Panc1 (cell line): ENCODE measurements around the gene NCAPG.

Experiments
- POLR2AphosphoS5 ChIP-seq: IDR thresholded peaks from 2 replicates; pipeline ENCODE4 v1.6.1; 2012; ENCODE audit warnings: mild to moderate bottlenecking, low read depth, low read length, moderate library complexity
- REST ChIP-seq, 2 experiments: IDR thresholded peaks; 2 replicates each; pipeline ENCODE4 v1.6.1; 2011 to 2012; ENCODE audit warnings: low read depth in 2 of 2, control low read depth in 1 of 2, low read length in 1 of 2, mild to moderate bottlenecking in 1 of 2, moderate library complexity in 1 of 2; ENCODE audit not compliant: insufficient read depth in 1 of 2
- TF ChIP-seq, protein P1 (sequence below): fragments of 450-650 bp; IDR thresholded peaks from 2 replicates; pipeline ENCODE4 v1.5.1; 2017; ENCODE audit warnings: mild to moderate bottlenecking

DNA sequence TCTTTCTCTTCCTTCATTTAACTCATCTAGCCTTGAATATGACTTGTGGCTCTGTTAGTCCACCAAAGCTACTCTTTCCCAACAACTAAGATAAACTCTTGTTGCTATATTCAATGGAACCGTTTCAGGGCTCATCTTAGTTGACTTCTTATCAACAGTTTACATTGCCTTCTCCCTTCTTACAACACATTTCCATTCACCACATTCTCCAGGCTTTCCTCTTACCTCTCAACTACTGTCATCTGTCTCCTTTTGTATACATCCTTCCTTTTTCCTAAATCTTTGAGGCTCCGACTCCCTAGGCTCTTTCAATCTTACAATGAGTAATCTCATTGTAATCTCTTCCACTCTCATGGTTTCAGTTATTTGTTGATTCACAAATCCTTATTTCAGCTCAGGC is 58.5 kb downstream of the NCAPG start:
- TF ChIP-seq, protein P1, sequence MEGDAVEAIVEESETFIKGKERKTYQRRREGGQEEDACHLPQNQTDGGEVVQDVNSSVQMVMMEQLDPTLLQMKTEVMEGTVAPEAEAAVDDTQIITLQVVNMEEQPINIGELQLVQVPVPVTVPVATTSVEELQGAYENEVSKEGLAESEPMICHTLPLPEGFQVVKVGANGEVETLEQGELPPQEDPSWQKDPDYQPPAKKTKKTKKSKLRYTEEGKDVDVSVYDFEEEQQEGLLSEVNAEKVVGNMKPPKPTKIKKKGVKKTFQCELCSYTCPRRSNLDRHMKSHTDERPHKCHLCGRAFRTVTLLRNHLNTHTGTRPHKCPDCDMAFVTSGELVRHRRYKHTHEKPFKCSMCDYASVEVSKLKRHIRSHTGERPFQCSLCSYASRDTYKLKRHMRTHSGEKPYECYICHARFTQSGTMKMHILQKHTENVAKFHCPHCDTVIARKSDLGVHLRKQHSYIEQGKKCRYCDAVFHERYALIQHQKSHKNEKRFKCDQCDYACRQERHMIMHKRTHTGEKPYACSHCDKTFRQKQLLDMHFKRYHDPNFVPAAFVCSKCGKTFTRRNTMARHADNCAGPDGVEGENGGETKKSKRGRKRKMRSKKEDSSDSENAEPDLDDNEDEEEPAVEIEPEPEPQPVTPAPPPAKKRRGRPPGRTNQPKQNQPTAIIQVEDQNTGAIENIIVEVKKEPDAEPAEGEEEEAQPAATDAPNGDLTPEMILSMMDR, result no peak
- no peak for TF ChIP-seq REST (IDR thresholded peaks at IDR 0.05; ENCODE audit: insufficient read depth in 1 of 2, low read depth in 2 of 2, low read length in 1 of 2)
- no peak for TF ChIP-seq POLR2AphosphoS5
